AG04449 (cell line): ENCODE measurements around the gene MPV17L.
"Not testable (repeated sequence)": the region's sequence is repeated elsewhere in the genome, so short reads cannot be mapped to it uniquely, and the experiment has no call there.

Source experiments
- CTCF ChIA-PET: fragments of 350-600 bp; formaldehyde crosslinking; extraction: SDS; loops from one replicate; lab custom pipeline; 2021; ENCODE audit warnings: antibody characterized with exemption; lab: Yijun Ruan, JAX
- POLR2A ChIA-PET: fragments of 400-600, 350-600 bp; formaldehyde crosslinking; extraction: SDS; loops from one replicate; lab custom pipeline; 2020; ENCODE audit warnings: antibody characterized with exemption, inconsistent platforms; lab: Yijun Ruan, JAX
- DNase-seq: peaks from one replicate; pipeline ENCODE4 v3.0.0-alpha.2; 2010; ENCODE audit warnings: low read depth, low spot score
- H3K4me3 ChIP-seq: 2 replicates; pipeline ENCODE4 v1.5.1; 2011; ENCODE audit warnings: low read depth, mild to moderate bottlenecking, control low read depth, low read length

Gene MPV17L

DNA sequence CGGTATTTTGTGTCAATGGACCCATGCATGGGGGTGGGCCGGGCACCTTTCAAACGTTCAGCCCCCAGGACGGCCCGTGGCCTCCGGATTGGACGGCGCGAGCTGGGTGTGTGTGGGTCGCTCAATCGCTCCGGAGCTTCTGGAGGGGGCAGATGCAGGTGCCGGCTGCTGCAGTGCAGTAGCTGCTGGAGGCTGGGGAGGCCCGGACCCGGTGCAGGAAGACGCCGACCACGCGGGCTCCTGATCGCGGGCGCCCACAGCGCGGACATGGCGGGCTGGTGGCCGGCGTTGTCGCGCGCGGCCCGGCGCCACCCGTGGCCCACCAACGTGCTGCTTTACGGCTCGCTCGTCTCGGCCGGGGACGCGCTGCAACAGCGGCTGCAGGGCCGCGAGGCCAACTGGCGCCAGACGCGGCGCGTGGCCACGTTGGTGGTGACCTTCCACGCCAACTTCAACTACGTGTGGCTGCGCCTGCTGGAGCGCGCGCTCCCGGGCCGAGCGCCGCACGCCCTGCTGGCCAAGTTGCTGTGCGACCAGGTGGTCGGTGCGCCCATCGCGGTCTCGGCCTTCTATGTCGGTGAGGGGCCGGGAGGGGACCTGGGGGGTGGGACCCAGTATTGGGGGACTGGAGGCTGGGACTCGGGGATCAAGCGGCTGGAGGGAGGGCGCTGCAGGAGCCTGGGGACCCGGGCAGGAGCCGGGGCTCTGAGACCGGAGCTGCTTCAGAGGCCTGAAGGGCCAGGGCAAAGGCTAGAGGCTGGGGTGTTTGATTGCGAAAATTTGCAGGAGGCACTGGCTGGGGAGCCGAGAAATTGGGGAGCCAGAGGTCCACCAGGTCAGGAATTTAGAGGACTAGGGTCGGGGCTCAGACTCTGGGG lies at the start of gene MPV17L:
MPV17L (plus strand) TSS at position 124 of the 878 bp plus-strand sequence; CDS start at position 268, 144 bp downstream.
- POLR2A ChIA-PET, DNase-seq, CTCF ChIA-PET: not testable (repeated sequence)
- peak within 1 kb of the TSS; percentile 42 for H3K4me3 ChIP-seq

DNA sequence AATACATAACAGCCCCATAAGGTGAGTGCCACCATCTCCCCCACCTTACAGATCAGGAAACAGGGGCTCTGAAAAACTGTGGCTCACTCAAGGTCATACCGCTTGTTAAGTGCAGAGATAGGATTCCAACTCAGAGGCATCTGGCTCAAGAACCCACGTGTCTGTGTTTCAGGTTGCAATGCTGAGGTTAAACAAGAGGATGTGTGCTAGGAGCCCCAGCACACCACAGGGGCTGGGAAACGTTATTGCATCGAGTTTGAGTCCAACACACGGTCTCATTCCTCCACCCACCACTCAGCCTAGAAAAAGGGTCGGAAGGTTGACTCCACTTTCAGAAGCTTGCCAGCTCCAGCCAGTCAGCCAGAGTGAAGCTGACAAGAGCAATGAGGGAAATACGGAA lies 46.8 kb upstream of the MPV17L start:
- H3K4me3 ChIP-seq, DNase-seq, CTCF ChIA-PET, POLR2A ChIA-PET: not testable (repeated sequence)

DNA sequence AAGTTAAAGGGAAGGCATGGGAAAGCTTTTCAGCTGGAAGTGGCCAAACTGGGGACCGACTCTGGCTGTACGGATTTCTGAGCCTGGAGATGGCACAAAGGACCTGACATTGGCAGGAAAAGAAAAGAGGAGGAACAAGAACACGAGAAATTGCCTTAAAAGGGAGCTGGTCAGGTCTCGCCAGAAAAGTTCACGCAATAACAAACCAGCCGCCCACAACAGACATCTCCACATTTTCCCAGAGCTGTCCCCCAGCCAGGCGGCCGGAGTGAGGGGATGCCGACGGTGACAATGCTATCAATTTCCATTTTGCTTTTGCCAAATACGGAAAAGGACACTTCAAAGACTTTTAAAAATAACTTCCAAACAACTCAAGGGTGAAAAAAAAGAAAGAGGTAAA lies 44.3 kb upstream of the MPV17L start:
- H3K4me3 ChIP-seq, POLR2A ChIA-PET, DNase-seq, CTCF ChIA-PET: not testable (repeated sequence)

DNA sequence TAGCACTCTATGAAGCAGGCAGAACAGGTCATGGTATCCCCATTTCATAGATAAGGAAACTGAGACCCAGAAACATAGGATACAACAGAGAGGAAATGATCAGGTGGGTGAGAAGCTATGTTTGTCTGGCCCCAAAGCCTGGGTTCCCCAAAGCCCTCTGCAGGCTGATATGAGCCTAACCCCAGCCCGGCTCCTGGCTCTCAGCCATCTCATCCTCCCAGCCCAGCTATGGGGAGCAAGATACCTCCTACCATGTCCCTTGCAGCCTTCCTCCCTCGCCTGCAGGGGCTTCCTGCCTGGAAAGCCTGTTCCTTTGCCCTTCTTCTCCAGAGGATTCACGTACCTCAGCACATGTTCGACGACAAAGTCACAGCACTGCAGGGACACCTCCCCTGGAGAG lies 43.8 kb upstream of the MPV17L start:
- DNase-seq, H3K4me3 ChIP-seq, CTCF ChIA-PET, POLR2A ChIA-PET: not testable (repeated sequence)

DNA sequence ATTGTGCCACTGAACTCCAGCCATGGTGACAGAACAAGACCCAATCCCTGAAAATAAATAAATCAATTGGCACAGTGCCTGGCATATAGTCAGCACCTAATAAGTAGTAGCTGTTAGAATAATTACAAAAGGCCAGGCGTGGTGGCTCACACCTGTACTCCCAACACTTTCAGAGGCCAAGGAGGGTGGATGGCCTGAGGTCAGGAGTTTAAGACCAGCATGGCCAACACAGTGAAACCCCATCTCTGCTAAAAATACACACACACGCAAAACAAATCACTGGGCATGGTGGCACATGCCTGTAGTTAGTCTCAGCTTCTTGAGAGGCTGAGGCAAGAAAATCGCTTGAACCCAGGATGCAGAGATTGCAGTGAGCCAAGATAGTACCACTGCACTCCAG lies 42.7 kb upstream of the MPV17L start:
- DNase-seq, POLR2A ChIA-PET, CTCF ChIA-PET, H3K4me3 ChIP-seq: not testable (repeated sequence)

DNA sequence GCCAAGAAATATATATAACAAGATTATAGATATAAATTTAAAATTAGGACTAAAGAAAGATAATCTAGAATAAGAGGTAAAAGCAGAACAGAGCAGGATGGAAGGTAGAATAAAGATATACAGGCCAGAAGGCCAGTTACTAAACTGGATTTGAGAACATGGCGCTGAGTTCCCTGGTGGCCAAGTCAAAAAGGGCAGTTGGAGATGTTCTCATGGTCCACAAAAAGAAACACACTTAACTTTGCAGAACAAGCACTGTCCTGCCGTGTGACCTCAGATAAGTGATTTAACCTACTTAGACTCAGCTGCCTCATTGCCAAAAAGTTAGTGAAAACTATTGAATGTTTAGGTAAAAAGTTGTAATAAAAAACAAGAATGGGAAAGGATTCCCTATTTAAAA lies 40.7 kb upstream of the MPV17L start:
- CTCF ChIA-PET, POLR2A ChIA-PET, DNase-seq, H3K4me3 ChIP-seq: not testable (repeated sequence)

DNA sequence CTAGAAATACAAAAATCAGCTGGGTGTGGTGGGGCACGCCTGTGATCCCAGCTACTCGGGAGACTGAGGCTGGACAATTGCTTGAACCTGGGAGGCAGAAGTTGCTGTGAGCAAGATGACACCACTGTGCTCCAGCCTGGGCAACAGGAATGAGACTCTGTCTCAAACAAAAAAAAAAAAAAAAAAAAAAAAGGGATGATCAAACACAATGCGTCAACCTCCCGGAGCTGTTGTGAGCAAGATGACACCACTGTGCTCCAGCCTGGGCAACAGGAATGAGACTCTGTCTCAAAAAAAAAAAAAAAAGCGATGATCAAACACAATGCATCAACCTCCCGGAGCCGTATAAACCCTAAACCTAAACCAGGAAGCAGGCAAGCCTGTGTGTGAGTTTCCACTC lies 38.1 kb upstream of the MPV17L start:
- POLR2A ChIA-PET, H3K4me3 ChIP-seq, DNase-seq, CTCF ChIA-PET: not testable (repeated sequence)

DNA sequence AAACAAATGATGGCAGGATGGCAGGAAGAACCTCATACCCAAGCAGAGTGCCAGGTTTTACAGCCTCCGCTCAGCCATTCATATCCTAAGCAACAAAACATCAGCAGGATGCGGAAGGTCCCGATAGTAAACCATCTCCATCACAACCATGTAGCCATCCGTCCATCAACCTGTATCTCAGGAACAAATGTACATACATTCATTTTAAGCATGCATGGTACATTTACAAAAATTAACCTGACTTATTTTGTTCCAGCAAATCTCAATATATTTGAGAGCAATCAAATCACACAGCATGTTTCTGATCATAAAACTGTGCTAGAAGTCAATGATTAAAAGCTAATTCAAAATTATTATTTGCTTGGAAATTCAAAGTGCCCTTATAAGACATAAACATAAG lies 17.4 kb upstream of the MPV17L start, which contains the start of gene NPIPA5:
NPIPA5 (minus strand) TSS at position 101 of the 400 bp plus-strand sequence; CDS start at position 101, 0 bp downstream.
- DNase-seq, H3K4me3 ChIP-seq, CTCF ChIA-PET, POLR2A ChIA-PET: not testable (repeated sequence)

DNA sequence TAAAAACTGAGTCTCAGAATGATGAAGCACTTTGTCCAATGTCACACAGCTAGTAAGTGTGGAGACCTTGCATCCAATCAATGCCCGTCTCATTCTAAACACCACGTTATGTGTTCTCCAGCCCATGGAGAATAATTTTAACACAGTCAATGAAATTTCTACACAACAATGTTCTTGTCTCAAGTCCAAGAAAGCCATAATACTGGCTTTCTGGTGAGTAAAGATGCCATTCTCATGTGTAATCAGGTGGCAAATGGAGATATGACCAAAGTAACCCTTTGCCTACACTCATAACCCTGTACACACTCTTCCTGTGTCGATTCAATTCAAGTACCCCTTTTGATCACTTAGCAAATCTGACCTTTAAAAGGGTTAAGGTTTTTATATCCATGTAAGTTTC lies 12.7 kb upstream of the MPV17L start:
- H3K4me3 ChIP-seq, POLR2A ChIA-PET, CTCF ChIA-PET, DNase-seq: not testable (repeated sequence)

DNA sequence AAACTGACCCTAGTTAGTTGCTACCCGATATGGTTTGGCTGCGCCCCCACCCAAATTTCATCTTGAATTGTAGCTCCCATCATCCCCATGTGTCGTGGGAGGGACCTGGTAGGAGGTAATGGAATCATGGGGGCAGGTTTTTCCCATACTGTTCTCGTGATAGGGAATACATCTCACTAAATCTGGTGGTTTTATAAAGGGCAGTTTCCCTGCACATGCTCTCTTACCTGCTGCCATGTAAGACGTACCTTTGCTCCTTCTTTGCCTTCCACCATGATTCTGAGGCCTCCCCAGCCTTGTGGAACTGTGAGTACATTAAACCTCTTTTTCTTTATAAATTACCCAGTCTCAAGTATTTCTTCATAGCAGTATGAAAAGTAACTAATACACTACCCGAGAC lies 7.5 kb upstream of the MPV17L start:
- CTCF ChIA-PET, H3K4me3 ChIP-seq, POLR2A ChIA-PET, DNase-seq: not testable (repeated sequence)

DNA sequence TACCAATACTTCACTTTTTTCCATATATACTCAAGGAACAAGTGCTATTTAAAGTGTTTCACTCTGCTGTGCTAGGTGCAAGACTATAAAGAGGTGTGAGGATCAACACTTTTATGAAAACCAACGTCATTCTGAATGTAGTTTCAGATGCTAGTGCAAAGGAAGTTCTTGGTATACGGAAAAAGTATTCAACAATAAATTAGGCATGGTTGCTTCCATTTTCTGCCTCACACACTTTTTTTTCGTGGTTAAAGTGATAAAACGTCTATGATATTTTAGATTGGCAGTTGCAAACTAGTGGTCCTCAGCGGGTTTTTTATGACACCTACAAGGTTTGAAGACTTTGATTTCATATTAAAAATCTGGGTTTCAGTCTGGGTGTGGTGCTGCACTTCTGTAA lies 5.6 kb upstream of the MPV17L start:
- POLR2A ChIA-PET, CTCF ChIA-PET, H3K4me3 ChIP-seq, DNase-seq: not testable (repeated sequence)

DNA sequence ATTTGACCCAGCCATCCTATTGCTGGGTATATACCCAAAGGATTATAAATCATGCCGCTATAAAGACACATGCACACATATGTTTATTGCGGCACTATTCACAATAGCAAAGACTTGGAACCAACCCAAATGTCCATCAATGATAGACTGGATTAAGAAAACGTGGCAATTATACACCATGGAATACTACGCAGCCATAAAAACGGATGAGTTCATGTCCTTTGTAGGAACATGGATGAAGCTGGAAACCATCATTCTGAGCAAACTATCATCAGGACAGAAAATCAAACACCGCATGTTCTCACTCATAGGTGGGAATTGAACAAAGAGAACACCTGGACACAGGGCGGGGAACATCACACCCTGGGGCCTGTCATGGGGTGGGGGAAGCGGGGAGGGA lies 2.5 kb upstream of the MPV17L start:
- H3K4me3 ChIP-seq, DNase-seq, POLR2A ChIA-PET, CTCF ChIA-PET: not testable (repeated sequence)

DNA sequence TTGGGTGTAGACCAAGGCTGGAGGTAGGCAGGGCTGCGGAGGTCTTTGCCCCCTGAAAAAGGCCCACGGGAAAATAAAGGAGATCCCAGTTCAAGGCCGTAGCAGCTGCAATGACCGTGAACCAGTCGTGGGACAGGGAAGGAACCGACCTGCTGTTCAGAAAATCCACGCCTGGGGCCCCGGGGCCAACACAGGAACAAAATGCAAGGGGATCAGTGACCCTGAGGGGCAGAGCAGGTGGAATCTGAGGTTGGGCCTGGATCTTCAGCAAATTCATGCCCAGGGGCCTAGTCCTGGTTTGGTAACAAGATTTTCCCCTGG lies 915 bp downstream of the MPV17L start:
- CTCF ChIA-PET, H3K4me3 ChIP-seq, DNase-seq, POLR2A ChIA-PET: not testable (repeated sequence)
